ENCODE results near the gene TNIP3. TPM values are rescaled to one million over a fixed set of nuclear protein-coding genes. Genes with fewer than 3 reads are reported as not detected.

The TNIP3 gene
- polyA plus RNA-seq, 1 donor (not counting 4 experiments of a cell fraction or from before 2014, with no cell fraction given), result 0.04 TPM

- no peak for FAIRE-seq
- Histone ChIP-seq H3K9me1 (ENCODE audit: control insufficient read depth, extremely low read depth, insufficient read depth, low read length) (no peaks in the 10 kb centered on the region), H4K20me1 (ENCODE audit: control insufficient read depth, extremely low read depth, insufficient read depth, low read length) (no peaks in the 10 kb centered on the region), H3K27ac (ENCODE audit: control insufficient read depth, insufficient read depth, low read length) (no peak overlapping the region), H3K4me2 (ENCODE audit: control insufficient read depth, extremely low read depth, insufficient read depth, low read depth, low read length) (no peak overlapping the region), H3K4me1 (ENCODE audit: control insufficient read depth, extremely low read depth, insufficient read depth, low read length) (no peaks in the 10 kb centered on the region), H2AFZ (ENCODE audit: control insufficient read depth, low read length) (no peak overlapping the region), H3K9ac (ENCODE audit: control insufficient read depth, extremely low read depth, insufficient read depth, low read length) (no peak overlapping the region), H3K9me3 (ENCODE audit: control insufficient read depth, low read depth, low read length) (no peaks in the 10 kb centered on the region), H3K79me2 (ENCODE audit: control insufficient read depth, insufficient read depth, low read length) (no peaks in the 10 kb centered on the region), H3K27me3 (ENCODE audit: control insufficient read depth, extremely low read depth, insufficient read depth, low read length) (no peaks in the 10 kb centered on the region), H3K4me3 (ENCODE audit: control insufficient read depth in 2 of 3, extremely low read depth in 1 of 3, insufficient read depth in 2 of 3, low read depth in 1 of 3, low read length in 3 of 3) (no peak overlapping the region), H3K36me3 (ENCODE audit: control insufficient read depth in 2 of 2, extremely low read depth in 1 of 2, insufficient read depth in 2 of 2, low read length in 2 of 2) (no peaks in the 10 kb centered on the region)
- DNase-seq (ENCODE audit: low read depth, low spot score), result no peak
- dilution Hi-C loops (cut with MboI; ENCODE audit: extremely low pct_ligation_motif_present, low sequenced_read_pairs), result no loop called here
- no peak for TF ChIP-seq EZH2 (IDR thresholded peaks at IDR 0.05; ENCODE audit: low read length)
- TF ChIP-seq, protein P1, sequence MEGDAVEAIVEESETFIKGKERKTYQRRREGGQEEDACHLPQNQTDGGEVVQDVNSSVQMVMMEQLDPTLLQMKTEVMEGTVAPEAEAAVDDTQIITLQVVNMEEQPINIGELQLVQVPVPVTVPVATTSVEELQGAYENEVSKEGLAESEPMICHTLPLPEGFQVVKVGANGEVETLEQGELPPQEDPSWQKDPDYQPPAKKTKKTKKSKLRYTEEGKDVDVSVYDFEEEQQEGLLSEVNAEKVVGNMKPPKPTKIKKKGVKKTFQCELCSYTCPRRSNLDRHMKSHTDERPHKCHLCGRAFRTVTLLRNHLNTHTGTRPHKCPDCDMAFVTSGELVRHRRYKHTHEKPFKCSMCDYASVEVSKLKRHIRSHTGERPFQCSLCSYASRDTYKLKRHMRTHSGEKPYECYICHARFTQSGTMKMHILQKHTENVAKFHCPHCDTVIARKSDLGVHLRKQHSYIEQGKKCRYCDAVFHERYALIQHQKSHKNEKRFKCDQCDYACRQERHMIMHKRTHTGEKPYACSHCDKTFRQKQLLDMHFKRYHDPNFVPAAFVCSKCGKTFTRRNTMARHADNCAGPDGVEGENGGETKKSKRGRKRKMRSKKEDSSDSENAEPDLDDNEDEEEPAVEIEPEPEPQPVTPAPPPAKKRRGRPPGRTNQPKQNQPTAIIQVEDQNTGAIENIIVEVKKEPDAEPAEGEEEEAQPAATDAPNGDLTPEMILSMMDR (optimal IDR thresholded peaks at IDR 0.05 in 1 of 3, IDR thresholded peaks at IDR 0.05 in 1 of 3, conservative IDR thresholded peaks at IDR 0.05 in 1 of 3; ENCODE audit: extremely low read depth in 1 of 3, insufficient read depth in 2 of 3, low read length in 3 of 3), result peak in 2 of 3 experiments; percentile 19 to 31
Measured at GRCh38 chr4:121096629-121097028, 67.5 kb downstream of the TNIP3 start.

GRCh38 chr4:121096191-121096590, 67.9 kb downstream of the TNIP3 start:
- Histone ChIP-seq H3K36me3 (ENCODE audit: control insufficient read depth in 2 of 2, extremely low read depth in 1 of 2, insufficient read depth in 2 of 2, low read length in 2 of 2) (no peaks in the 10 kb centered on the region), H2AFZ (ENCODE audit: control insufficient read depth, low read length) (no peak overlapping the region), H3K4me2 (ENCODE audit: control insufficient read depth, extremely low read depth, insufficient read depth, low read depth, low read length) (no peak overlapping the region), H3K4me1 (ENCODE audit: control insufficient read depth, extremely low read depth, insufficient read depth, low read length) (no peaks in the 10 kb centered on the region), H3K79me2 (ENCODE audit: control insufficient read depth, insufficient read depth, low read length) (no peaks in the 10 kb centered on the region), H3K9ac (ENCODE audit: control insufficient read depth, extremely low read depth, insufficient read depth, low read length) (no peak overlapping the region), H3K9me3 (ENCODE audit: control insufficient read depth, low read depth, low read length) (no peaks in the 10 kb centered on the region), H3K27me3 (ENCODE audit: control insufficient read depth, extremely low read depth, insufficient read depth, low read length) (no peaks in the 10 kb centered on the region), H3K4me3 (ENCODE audit: control insufficient read depth in 2 of 3, extremely low read depth in 1 of 3, insufficient read depth in 2 of 3, low read depth in 1 of 3, low read length in 3 of 3) (no peak overlapping the region), H3K9me1 (ENCODE audit: control insufficient read depth, extremely low read depth, insufficient read depth, low read length) (no peaks in the 10 kb centered on the region), H3K27ac (ENCODE audit: control insufficient read depth, insufficient read depth, low read length) (no peak overlapping the region), H4K20me1 (ENCODE audit: control insufficient read depth, extremely low read depth, insufficient read depth, low read length) (no peaks in the 10 kb centered on the region)
- no peak for TF ChIP-seq EZH2 (IDR thresholded peaks at IDR 0.05; ENCODE audit: low read length)
- TF ChIP-seq, protein P1 (optimal IDR thresholded peaks at IDR 0.05 in 1 of 3, IDR thresholded peaks at IDR 0.05 in 1 of 3, conservative IDR thresholded peaks at IDR 0.05 in 1 of 3; ENCODE audit: extremely low read depth in 1 of 3, insufficient read depth in 2 of 3, low read length in 3 of 3), result no peak
- no peak for DNase-seq (ENCODE audit: low read depth, low spot score)
- no peak for FAIRE-seq
- dilution Hi-C loops (cut with MboI; ENCODE audit: extremely low pct_ligation_motif_present, low sequenced_read_pairs), result no loop called here

Measured in keratinocyte (primary cell).